HepG2 (cell line): ENCODE data around the gene GLIPR1. TPM values are rescaled to one million over a fixed set of nuclear protein-coding genes. Genes with fewer than 3 reads are reported as not detected.

Experiments
- CREM ChIP-seq, 2 experiments: sonication (generic) in 1 of 2; formaldehyde crosslinking in 1 of 2; IDR thresholded peaks; 2 replicates each; pipeline versions ENCODE4 v1.4.0 to v1.6.1; 2016 to 2020; ENCODE audit warnings: antibody characterized with exemption in 1 of 2, mild to moderate bottlenecking in 1 of 2, missing genetic modification reagents in 1 of 2
- KAT7 ChIP-seq: IDR thresholded peaks from 2 replicates; pipeline ENCODE4 v1.6.1; 2018; ENCODE audit warnings: borderline replicate concordance, missing compliant biosample characterization
- KDM6A ChIP-seq: IDR thresholded peaks from 2 replicates; pipeline ENCODE4 v1.6.1; 2016; ENCODE audit warnings: low read depth
- MTF2 ChIP-seq: sonication (generic); formaldehyde crosslinking; IDR thresholded peaks from 2 replicates; pipeline ENCODE4 v1.5.0; 2020; ENCODE audit warnings: missing genetic modification reagents, borderline replicate concordance
- RXRB ChIP-seq: IDR thresholded peaks from 2 replicates; pipeline ENCODE4 v1.6.1; 2016; ENCODE audit warnings: borderline replicate concordance, missing genetic modification reagents, missing compliant biosample characterization
- ZIK1 ChIP-seq: sonication (generic); formaldehyde crosslinking; IDR thresholded peaks from 2 replicates; pipeline ENCODE4 v1.5.0; 2020; ENCODE audit warnings: mild to moderate bottlenecking, low read depth, missing genetic modification reagents, borderline replicate concordance
- ZNF34 ChIP-seq: sonication (generic); formaldehyde crosslinking; IDR thresholded peaks from 2 replicates; pipeline ENCODE4 v1.4.0; 2020; ENCODE audit warnings: mild to moderate bottlenecking, missing genetic modification reagents, borderline replicate concordance
- ZNF781 ChIP-seq: sonication (generic); formaldehyde crosslinking; IDR thresholded peaks from 2 replicates; pipeline ENCODE4 v1.5.1; 2020; ENCODE audit warnings: borderline replicate concordance, mild to moderate bottlenecking, missing genetic modification reagents; ENCODE audit errors: not compliant biosample characterization
- polyA plus RNA-seq, 8 experiments: library from polyadenylated mRNA; depleted of rRNA in 3 of 8; stranded (reverse) in 7 of 8; unstranded in 1 of 8; fragments of >200 nt; fragmentation: Illumina TruSeq in 4 of 8; extraction: Trizol in 4 of 8; gene quantifications; 2 replicates each; pipeline versions ENCODE4 v1.2.1 to v1.2.3, GENCODE V29; 2011 to 2016; ENCODE audit warnings: low read depth in 4 of 8, missing spikeins in 1 of 8, mixed read lengths in 1 of 8; ENCODE audit not compliant: insufficient read depth in 1 of 8
- total RNA-seq, 5 experiments: library from RNA; depleted of rRNA; stranded (reverse); fragments of >200 nt; fragmentation: Illumina TruSeq; extraction: Trizol; gene quantifications; 2 replicates each; pipeline ENCODE4 v1.2.3, GENCODE V29; 2016; ENCODE audit warnings: low read depth in 1 of 5
- TF ChIP-seq, protein P1 (sequence below): conservative IDR thresholded peaks from 2 replicates; pipeline ENCODE4 v1.6.1; 2018; ENCODE audit warnings: missing genetic modification reagents
- TF ChIP-seq, protein P2 (sequence below): sonication (generic); formaldehyde crosslinking; IDR thresholded peaks from 2 replicates; pipeline ENCODE4 v1.4.0; 2020; ENCODE audit warnings: missing genetic modification reagents, low read depth, mild to moderate bottlenecking, borderline replicate concordance
- TF ChIP-seq, protein P3 (sequence below): sonication (generic); formaldehyde crosslinking; IDR thresholded peaks from 2 replicates; pipeline ENCODE4 v1.4.0; 2020; ENCODE audit warnings: low read depth, missing genetic modification reagents
- TF ChIP-seq, protein P4 (sequence below): sonication (generic); formaldehyde crosslinking; IDR thresholded peaks from 2 replicates; pipeline ENCODE4 v1.9.0; 2021; ENCODE audit warnings: mild to moderate bottlenecking, missing genetic modification reagents

The GLIPR1 gene
- total and polyA plus RNA-seq, 2 of the 13 experiments (the other 11 are each of a cell fraction or from before 2014, with no cell fraction given): 1.9 to 5.0 TPM

DNA sequence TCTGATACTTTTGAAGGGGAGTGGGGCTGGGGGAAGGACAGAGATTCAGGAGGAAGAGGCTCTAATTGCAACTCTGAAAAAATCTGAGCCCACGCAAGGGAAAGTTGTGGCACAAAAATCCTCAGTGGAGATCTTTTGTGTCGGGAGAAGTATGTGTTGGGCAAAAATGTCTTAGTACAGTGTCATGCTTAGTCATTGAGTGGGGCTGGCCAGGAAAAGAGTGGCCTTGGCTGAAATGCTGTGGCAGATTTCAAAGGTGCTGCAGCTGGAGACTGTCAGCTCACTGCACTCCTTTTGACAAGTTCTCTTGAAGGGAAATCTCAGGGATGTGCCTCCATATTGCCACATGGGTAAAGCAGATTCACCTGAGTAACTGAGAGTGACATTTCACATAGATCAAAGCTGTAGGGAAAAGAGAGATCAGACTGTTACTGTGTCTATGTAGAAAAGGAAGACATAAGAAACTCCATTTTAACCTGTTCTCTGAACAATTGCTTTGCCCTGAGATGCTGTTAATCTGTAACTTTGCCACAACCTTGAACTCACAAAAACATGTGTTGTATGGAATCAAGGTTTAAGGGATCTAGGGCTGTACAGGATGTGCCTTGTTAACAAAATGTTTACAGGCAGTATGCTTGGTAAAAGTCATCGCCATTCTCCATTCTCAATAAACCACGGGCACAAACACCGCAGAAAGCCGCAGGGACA, 36.0 kb upstream of the GLIPR1 start (continued):
- TF ChIP-seq, protein P1, sequence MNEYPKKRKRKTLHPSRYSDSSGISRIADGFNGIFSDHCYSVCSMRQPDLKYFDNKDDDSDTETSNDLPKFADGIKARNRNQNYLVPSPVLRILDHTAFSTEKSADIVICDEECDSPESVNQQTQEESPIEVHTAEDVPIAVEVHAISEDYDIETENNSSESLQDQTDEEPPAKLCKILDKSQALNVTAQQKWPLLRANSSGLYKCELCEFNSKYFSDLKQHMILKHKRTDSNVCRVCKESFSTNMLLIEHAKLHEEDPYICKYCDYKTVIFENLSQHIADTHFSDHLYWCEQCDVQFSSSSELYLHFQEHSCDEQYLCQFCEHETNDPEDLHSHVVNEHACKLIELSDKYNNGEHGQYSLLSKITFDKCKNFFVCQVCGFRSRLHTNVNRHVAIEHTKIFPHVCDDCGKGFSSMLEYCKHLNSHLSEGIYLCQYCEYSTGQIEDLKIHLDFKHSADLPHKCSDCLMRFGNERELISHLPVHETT (CRISPR knock-in tag): no peak
- TF ChIP-seq ZNF34 (no peak), ZIK1 (0 out of 2 replicates have a peak, but pooled peaks have one; percentile 12), ZNF781 (CRISPR knock-in tag) (no peak), CREM (IDR thresholded peaks at IDR 0.05) (0 out of 2 replicates have a peak, but pooled peaks have one; percentile 16), CREM (CRISPR knock-in tag; IDR thresholded peaks at IDR 0.05) (no peak), RXRB (peak; percentile 32; the same call in 1 of the 2 replicates), KAT7 (peak; percentile 56; the same call in 1 of the 2 replicates), KDM6A (peak; percentile 46; the same call in 1 of the 2 replicates), MTF2 (CRISPR knock-in tag) (no peak)
- TF ChIP-seq, protein P2, sequence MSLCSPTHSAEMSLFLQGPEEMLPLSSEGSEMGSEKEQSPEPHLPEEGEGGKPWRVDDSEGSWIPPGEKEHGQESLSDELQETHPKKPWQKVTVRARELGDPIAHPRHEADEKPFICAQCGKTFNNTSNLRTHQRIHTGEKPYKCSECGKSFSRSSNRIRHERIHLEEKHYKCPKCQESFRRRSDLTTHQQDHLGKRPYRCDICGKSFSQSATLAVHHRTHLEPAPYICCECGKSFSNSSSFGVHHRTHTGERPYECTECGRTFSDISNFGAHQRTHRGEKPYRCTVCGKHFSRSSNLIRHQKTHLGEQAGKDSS: no peak
- TF ChIP-seq, protein P3, sequence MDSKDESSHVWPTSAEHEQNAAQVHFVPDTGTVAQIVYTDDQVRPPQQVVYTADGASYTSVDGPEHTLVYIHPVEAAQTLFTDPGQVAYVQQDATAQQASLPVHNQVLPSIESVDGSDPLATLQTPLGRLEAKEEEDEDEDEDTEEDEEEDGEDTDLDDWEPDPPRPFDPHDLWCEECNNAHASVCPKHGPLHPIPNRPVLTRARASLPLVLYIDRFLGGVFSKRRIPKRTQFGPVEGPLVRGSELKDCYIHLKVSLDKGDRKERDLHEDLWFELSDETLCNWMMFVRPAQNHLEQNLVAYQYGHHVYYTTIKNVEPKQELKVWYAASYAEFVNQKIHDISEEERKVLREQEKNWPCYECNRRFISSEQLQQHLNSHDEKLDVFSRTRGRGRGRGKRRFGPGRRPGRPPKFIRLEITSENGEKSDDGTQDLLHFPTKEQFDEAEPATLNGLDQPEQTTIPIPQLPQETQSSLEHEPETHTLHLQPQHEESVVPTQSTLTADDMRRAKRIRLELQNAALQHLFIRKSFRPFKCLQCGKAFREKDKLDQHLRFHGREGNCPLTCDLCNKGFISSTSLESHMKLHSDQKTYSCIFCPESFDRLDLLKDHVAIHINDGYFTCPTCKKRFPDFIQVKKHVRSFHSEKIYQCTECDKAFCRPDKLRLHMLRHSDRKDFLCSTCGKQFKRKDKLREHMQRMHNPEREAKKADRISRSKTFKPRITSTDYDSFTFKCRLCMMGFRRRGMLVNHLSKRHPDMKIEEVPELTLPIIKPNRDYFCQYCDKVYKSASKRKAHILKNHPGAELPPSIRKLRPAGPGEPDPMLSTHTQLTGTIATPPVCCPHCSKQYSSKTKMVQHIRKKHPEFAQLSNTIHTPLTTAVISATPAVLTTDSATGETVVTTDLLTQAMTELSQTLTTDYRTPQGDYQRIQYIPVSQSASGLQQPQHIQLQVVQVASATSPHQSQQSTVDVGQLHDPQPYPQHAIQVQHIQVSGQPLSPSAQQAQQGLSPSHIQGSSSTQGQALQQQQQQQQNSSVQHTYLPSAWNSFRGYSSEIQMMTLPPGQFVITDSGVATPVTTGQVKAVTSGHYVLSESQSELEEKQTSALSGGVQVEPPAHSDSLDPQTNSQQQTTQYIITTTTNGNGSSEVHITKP (CRISPR knock-in tag): no peak
- TF ChIP-seq, protein P4, sequence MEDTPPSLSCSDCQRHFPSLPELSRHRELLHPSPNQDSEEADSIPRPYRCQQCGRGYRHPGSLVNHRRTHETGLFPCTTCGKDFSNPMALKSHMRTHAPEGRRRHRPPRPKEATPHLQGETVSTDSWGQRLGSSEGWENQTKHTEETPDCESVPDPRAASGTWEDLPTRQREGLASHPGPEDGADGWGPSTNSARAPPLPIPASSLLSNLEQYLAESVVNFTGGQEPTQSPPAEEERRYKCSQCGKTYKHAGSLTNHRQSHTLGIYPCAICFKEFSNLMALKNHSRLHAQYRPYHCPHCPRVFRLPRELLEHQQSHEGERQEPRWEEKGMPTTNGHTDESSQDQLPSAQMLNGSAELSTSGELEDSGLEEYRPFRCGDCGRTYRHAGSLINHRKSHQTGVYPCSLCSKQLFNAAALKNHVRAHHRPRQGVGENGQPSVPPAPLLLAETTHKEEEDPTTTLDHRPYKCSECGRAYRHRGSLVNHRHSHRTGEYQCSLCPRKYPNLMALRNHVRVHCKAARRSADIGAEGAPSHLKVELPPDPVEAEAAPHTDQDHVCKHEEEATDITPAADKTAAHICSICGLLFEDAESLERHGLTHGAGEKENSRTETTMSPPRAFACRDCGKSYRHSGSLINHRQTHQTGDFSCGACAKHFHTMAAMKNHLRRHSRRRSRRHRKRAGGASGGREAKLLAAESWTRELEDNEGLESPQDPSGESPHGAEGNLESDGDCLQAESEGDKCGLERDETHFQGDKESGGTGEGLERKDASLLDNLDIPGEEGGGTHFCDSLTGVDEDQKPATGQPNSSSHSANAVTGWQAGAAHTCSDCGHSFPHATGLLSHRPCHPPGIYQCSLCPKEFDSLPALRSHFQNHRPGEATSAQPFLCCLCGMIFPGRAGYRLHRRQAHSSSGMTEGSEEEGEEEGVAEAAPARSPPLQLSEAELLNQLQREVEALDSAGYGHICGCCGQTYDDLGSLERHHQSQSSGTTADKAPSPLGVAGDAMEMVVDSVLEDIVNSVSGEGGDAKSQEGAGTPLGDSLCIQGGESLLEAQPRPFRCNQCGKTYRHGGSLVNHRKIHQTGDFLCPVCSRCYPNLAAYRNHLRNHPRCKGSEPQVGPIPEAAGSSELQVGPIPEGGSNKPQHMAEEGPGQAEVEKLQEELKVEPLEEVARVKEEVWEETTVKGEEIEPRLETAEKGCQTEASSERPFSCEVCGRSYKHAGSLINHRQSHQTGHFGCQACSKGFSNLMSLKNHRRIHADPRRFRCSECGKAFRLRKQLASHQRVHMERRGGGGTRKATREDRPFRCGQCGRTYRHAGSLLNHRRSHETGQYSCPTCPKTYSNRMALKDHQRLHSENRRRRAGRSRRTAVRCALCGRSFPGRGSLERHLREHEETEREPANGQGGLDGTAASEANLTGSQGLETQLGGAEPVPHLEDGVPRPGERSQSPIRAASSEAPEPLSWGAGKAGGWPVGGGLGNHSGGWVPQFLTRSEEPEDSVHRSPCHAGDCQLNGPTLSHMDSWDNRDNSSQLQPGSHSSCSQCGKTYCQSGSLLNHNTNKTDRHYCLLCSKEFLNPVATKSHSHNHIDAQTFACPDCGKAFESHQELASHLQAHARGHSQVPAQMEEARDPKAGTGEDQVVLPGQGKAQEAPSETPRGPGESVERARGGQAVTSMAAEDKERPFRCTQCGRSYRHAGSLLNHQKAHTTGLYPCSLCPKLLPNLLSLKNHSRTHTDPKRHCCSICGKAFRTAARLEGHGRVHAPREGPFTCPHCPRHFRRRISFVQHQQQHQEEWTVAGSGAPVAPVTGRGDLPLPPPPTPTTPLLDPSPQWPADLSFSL (CRISPR knock-in tag): 0 out of 2 replicates have a peak, but pooled peaks have one; percentile 19
